D341Med (cell line): ENCODE data around the gene RAD51B.
"Not testable (repeated sequence)": the region's sequence is repeated elsewhere in the genome, so short reads cannot be mapped to it uniquely, and the experiment has no call there.

ENCODE experiments used
- DNase-seq: peaks from one replicate; pipeline ENCODE4 v3.0.0; 2012; ENCODE audit warnings: low spot score

Gene RAD51B

DNA sequence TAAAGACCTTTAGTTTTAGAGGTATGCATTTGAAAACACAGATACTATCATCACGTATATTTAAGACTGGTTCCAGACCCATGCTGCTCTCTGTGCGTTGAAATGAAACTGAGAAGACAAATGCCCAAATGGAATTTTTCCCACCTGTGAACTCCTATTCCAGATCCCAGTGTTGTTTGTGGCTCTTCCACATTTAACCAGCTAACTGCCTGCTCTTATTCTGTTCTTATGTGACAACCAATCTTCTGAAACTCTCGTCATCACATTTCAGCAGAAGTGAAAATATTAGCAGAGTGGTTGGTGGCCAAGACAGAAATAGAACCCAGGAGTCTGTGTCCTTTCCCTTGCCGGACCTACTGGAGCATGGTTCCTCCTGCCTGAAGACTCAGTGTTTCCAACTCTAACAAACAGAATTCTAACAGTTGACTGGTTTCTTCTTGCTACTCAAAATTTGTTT is 460.2 kb downstream of the RAD51B start:
- DNase-seq, result no peak

GRCh38 chr14:68281497-68281896 is 461.9 kb downstream of the RAD51B start:
- DNase-seq, result no peak

DNA sequence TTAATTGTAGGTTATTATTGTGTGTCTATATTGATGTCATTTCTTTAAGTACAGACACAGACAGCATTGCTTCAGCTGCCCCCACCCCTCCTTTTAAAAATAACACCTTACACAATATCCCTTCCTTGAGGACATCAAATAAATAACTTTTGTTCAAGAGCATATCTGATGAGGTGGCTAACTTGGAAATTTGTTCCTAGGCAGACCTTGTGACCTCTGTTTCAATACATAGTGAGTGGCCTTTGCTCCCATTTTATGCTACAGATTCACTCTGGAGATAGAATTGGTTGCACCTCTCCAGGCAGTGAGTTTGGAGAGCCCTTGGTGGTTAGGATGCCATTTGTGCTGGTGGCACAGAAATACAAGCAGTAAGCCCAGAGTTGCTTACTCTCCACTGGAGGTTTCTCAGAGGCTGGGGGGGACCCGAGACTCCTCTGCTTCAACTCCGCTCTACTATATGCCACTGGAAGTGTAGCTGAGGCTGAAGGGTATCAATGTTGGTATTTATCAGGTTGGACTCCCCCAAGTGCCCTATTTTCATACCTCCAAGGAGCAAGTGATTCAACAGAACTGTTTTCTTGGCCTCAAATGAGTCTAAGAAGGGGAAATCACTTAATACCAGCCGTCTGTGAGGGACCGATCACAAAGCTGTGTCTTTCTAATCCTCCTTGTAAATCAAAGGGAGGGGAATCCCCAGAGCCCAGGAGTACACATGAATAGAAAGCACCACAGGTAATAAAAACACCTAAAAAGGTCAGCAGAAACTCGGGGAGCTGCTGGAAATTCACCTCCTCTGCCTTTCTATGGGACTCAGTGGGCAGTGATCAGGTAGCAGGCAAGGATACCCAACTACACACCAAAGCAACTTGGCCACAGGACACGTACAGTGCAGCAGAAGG is 463.1 kb downstream of the RAD51B start:
- no peak for DNase-seq

DNA sequence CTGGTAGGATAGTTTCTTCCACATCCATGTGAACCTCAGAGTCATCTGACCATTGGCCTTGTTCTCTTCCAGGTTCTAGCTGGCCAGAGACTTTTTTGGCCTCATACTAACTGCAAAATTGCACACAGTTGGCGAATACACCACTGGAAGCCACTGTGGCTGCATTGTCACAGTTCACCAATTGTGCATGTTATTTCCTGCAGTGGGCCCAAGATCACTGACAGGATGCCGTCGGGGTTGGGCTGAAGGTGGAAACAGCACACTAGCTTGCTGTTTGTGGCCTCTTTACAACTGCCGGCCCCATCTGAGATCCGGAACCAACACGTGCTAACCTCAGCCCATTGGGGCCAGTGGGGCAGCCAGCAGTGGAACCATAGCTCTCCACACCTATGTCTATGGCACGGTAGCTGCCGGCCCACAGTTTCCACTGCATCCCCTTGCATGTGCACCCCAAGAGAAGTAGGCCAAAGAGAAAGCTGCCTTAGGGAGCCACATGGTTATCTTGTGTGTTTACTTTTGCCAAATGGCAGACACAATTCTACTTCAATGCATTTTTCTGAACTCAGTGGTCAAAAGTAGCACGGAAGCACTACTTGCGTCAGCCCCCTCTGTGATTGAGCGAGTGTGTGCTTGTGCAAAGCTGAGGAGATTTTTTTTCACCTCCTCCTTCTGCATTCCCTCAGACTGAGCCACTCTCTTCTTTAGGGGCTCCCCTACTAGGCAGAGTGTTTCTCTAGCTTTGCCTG is 464.0 kb downstream of the RAD51B start:
- no peak for DNase-seq

GRCh38 chr14:68284333-68284732 is 464.8 kb downstream of the RAD51B start:
- DNase-seq, result no peak

DNA sequence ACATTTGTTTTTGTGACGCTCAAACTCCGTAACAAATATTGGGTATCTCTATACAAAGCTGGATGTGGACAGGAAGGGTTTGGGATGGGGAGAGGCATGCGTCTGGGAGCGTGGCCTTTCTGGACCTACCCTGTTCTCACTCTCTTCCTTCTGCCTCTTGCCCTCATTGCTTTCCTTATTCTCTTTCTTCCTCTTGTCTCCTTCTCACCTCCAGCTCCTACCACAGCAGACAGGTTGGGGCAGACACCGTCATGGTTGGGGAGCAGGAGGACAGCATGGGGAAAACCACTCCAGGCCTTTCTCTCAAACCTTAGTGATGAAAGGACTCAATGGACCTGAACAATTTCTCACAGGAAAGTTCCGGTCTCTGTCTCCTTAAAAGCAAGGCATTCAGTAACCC is 465.3 kb downstream of the RAD51B start:
- DNase-seq, result no peak

GRCh38 chr14:68285421-68286179 is 466.0 kb downstream of the RAD51B start:
- no peak for DNase-seq

- no peak for DNase-seq
Observed at GRCh38 chr14:68286667-68287066, 467.1 kb downstream of the RAD51B start.

- not testable (repeated sequence) for DNase-seq
Observed at GRCh38 chr14:68289452-68289851, 469.9 kb downstream of the RAD51B start.

GRCh38 chr14:68291820-68292219 is 472.2 kb downstream of the RAD51B start:
- DNase-seq, result no peak

GRCh38 chr14:68292441-68293215 is 473.0 kb downstream of the RAD51B start:
- DNase-seq, result no peak

DNA sequence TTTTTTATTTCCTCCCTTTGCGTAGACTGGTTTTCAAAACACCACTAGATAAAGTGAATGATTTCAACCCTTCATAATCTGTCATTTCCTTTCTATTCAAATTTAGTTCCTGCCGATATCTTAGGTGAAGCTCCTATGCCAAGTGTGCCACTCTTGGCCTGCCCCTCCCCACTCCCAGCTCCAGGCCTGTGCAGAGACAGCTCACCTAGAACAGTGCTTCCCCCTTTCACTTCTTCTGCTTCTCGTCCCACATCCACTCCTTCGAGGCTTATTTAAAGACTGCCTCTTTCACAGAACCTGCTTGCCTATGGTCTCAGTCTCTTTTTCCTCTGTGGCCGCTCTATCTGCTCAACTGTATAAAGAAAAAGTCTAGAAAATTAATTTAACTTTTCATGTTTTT is 473.8 kb downstream of the RAD51B start:
- no peak for DNase-seq

DNA sequence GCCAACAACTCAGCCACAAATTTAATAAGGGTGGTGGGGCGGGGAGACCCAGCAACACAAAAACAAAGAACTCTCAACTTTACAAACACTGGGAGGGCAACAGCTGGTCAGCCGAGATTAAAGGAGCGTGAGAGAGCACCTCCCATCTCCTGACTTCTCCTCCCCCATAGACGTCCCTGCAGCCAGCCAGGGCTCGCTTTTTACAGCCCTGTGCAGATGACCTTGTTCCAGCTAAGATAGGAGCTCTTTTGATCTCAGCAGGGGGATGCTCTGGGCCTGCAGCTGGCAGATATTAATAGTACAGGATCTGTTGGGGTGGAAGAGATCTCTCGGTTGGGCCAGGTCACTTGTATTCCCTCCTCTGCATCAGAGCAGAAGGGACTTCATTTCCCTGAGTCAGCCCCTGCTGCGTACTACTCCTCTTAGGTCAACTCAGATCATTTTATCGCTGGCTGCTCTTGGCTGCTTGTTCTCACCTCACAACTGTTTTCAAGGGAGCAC is 475.8 kb downstream of the RAD51B start:
- no peak for DNase-seq

- no peak for DNase-seq
Observed at GRCh38 chr14:68297039-68297438, 477.5 kb downstream of the RAD51B start.

DNA sequence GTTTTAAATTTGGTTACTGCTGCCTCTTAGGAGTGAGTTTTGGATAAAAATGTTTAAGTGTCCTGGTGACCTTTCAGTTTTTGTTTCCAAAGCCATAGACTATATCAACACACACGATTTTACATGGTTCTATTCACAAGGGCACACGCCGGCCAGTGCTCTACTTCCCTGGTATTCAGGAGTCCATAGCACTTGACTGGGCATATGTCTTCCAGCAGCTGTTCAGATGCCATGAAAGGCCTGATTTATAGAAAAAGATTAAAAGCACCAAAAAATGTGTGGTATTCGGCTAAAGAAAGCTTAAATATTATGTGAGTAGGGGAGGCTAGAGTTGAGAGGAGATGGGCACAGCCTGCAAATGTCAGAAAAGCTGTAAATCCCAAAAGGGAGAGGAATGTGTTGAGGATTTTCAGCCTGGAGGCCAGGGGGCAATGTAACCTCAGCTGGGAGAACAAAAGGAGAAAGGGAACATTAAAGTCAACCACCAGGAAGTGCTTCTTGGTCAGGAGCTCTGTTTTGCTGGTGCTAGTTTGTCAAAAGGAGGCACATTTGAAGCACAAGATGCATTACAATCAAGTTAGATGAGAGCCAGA is 478.4 kb downstream of the RAD51B start:
- DNase-seq, result no peak

DNA sequence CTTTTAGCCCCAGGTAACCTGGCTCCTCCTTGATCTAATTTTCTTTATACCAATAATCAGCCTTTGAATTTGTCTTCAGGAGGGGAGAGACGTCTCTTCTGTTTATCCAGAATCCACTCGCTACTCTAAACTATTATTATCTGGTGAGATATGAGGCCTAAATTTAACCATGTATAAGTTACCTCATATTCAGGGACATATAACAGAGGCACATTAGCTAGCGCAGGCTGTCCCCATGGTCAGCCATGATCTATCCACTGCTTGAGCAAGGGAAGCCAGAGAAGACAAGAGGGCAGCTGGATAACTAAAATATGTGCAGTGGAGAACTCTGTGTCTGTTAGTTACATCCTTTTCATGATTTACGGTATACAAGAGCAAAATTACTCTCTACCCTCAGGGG is 481.0 kb downstream of the RAD51B start:
- DNase-seq, result no peak

GRCh38 chr14:68301219-68301618 is 481.6 kb downstream of the RAD51B start:
- no peak for DNase-seq

DNA sequence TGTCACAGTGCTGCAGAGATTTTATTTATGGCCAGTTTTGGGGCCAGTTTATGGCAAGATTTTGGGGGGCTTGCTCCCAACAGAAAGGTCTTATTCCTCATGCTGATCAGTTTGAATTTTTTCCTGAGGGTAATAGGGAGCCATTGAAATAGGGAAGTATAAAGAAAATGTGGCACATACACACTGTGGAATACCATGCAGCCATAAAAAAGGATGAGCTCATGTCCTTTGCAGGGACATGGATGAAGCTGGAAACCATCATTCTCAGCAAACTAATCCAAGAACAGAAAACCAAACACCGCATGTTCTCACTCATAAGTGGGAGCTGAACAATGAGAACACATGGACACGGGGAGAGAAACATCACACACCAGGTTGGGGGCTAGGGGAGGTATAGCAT is 483.4 kb downstream of the RAD51B start:
- DNase-seq, result not testable (repeated sequence)

GRCh38 chr14:68305738-68306137 is 486.2 kb downstream of the RAD51B start:
- DNase-seq, result no peak

DNA sequence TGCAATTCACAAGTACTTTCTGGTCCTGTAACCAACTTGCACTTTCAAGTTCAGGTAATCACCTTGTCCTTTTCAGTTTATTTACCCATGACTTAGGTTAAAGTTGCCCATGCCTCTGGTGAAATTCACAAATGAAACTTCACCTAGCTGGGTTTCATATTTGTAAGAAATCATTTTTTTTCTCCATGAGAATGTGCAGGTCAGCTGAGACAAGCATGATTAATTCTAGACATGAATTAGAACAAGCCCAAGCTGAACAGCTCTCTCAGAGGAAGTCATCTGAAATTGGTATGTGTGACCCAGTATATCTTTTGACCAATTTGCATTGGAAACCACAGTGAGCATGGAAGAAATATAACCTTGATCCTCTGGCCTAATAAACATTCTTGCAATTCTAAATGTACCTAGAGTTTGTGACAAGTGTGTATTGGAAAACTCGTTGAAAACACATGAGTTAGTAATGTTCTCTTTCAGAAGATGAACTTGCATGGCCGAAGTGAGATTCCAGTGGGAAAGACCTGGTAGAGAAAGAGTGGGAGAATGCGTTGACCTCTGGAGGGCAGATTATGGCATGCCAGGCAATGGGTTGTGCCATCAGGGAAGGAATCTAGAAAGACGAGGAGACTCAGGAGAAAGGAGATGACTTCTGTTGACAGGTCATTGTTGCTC is 486.8 kb downstream of the RAD51B start:
- no peak for DNase-seq
